ENCODE measurements around the gene CD2. TPM values are rescaled to one million over a fixed set of nuclear protein-coding genes. Genes with fewer than 3 reads are reported as not detected.

Gene CD2
- total and polyA plus RNA-seq, 2 donors (not counting 3 experiments of a cell fraction or from before 2014, with no cell fraction given) = not detected

DNA sequence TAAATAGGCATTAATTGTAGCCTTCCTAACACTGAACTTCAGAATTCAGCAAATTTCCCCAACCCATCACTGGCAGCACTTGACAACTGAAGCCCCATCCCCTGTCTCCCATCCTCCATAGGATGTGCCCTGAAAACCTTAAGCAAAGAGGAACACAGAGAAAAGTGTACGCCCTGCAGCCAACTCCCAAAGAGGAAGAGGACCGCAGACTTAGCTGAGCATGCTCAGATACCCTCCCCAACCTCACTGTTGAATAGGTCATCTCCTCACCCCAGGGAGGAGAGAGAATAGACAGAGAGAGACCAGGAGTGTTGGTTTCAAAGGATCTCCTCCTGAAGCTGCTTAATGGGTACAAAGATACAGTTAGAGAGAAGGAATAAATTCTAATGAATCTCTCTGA is 50.5 kb downstream of the CD2 start:
- H3K9me1 ChIP-seq (replicated peaks; ENCODE audit: control insufficient read depth, extremely low read depth, insufficient read depth, low read length) = no peaks in the 10 kb centered on the region
- H2AFZ ChIP-seq (ENCODE audit: low read depth, low read length) = no peak overlapping the region
- intact Hi-C loops (cut with micrococcal nuclease) = no loop called here
- dilution Hi-C loops (cut with MboI; ENCODE audit: extremely low pct_ligation_motif_present, low sequenced_read_pairs) = no loop called here
- H3K27ac ChIP-seq (ENCODE audit: insufficient read depth, low read depth, low read length) = no peak overlapping the region
- no TSS peak for BruUV-seq (replicated peaks)
- CTCF ChIA-PET = interaction anchor here (0.9 kb wide), 1 partner anchor 41 kb away, joined by 3 read pairs; no protein-coding TSS in a partner anchor
- POLR2A ChIA-PET = interaction anchor here (0.6 kb wide), 1 partner anchor 23 kb away, joined by 6 read pairs; no protein-coding TSS in a partner anchor
- H3K79me2 ChIP-seq (ENCODE audit: control insufficient read depth, insufficient read depth, low read length) = no peaks in the 10 kb centered on the region
- no peak overlapping the region for H3K4me3 ChIP-seq (replicated peaks in 1 of 3; ENCODE audit: insufficient read depth in 1 of 3, low read depth in 1 of 3, low read length in 3 of 3)
- peaks cover 3 to 8% of the 10 kb centered on the region in 2 experiments for H3K27me3 ChIP-seq (ENCODE audit: control insufficient read depth in 2 of 2, insufficient read depth in 2 of 2, low read length in 2 of 2)
- no peak for TF ChIP-seq POLR2A (IDR thresholded peaks at IDR 0.05; ENCODE audit: low read depth, low read length)
- no peak for TF ChIP-seq GATA2 (IDR thresholded peaks at IDR 0.05; ENCODE audit: insufficient read depth, insufficient read length, low read depth, low read length)
- no peak for TF ChIP-seq CTCF (IDR thresholded peaks at IDR 0.05; ENCODE audit: extremely low read depth in 1 of 2, insufficient read depth in 1 of 2, low read depth in 1 of 2, low read length in 2 of 2)
- TF ChIP-seq MYC (IDR thresholded peaks at IDR 0.05; ENCODE audit: low read depth, low read length) = no peak
- TF ChIP-seq, protein P1, sequence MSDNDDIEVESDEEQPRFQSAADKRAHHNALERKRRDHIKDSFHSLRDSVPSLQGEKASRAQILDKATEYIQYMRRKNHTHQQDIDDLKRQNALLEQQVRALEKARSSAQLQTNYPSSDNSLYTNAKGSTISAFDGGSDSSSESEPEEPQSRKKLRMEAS (IDR thresholded peaks at IDR 0.05; ENCODE audit: insufficient read depth, insufficient read length) = no peak
- no peak for TF ChIP-seq JUN (IDR thresholded peaks at IDR 0.05; ENCODE audit: borderline replicate concordance, insufficient read depth, insufficient read length, low read depth)
- no peak for TF ChIP-seq FOS (IDR thresholded peaks at IDR 0.05; ENCODE audit: borderline replicate concordance, insufficient read depth, low read length)
- TF ChIP-seq EZH2 (IDR thresholded peaks at IDR 0.05; ENCODE audit: borderline replicate concordance, low read depth, low read length, severe bottlenecking) = no peak
- no peak for TF ChIP-seq POLR2AphosphoS5 (IDR thresholded peaks at IDR 0.05; ENCODE audit: insufficient read depth, low read depth, low read length)
- H4K20me1 ChIP-seq (replicated peaks; ENCODE audit: control insufficient read depth, extremely low read depth, insufficient read depth, low read length) = no peaks in the 10 kb centered on the region
- no peaks in the 10 kb centered on the region for H3K36me3 ChIP-seq (ENCODE audit: control insufficient read depth in 2 of 2, extremely low read depth in 1 of 2, insufficient read depth in 2 of 2, low read length in 2 of 2)
- no peak overlapping the region for H3K9ac ChIP-seq (replicated peaks; ENCODE audit: extremely low read depth, insufficient read depth, low read length)
- no peak for FAIRE-seq
- no peaks in the 10 kb centered on the region for H3K9me3 ChIP-seq (replicated peaks; ENCODE audit: control insufficient read depth, insufficient read depth, low read length)
- no peaks in the 10 kb centered on the region for H3K4me1 ChIP-seq (ENCODE audit: control insufficient read depth, extremely low read depth, insufficient read depth, low read length)
- H3K4me2 ChIP-seq (ENCODE audit: insufficient read depth, low read length) = no peak overlapping the region
- DNase-seq (ENCODE audit: low read depth, low spot score) = no peak
